ENCODE results near the gene AADACL4. TPM values are rescaled to one million over a fixed set of nuclear protein-coding genes. Genes with fewer than 3 reads are reported as not detected.

The AADACL4 gene
- total RNA-seq, 2 experiments from 2014 or later, result not detected

- DNase-seq (no peak), ATAC-seq (no peak)
- Mint-ChIP-seq H3K27ac (no peak overlapping the region), H3K4me3 (no peak overlapping the region), H3K36me3 (ENCODE audit: low read depth) (peaks cover 19% of the 10 kb centered on the region), H3K4me1 (peaks cover 54% of the 10 kb centered on the region), H3K27me3 (no peaks in the 10 kb centered on the region), H3K9me3 (ENCODE audit: low read depth) (no peaks in the 10 kb centered on the region)
- ChIA-PET POLR2A (no interaction called here), CTCF (interaction anchor here (0.5 to 6.9 kb wide), 9 partner anchors 10 to 565 kb away, joined by 3 to 68 read pairs (median 3); partner anchors contain the start of gene DHRS3)
- intact Hi-C loops (cut with DNase I, micrococcal nuclease), result loop anchor here in 1 of 2 experiments (5.0 kb wide), 1 partner anchor 90 kb away; no protein-coding TSS in a partner anchor
Measured at GRCh38 chr1:12601700-12602658, 41.9 kb upstream of the AADACL4 start.

GRCh38 chr1:12602659-12603024 lies 41.2 kb upstream of the AADACL4 start:
- Mint-ChIP-seq H3K9me3 (ENCODE audit: low read depth) (no peaks in the 10 kb centered on the region), H3K27me3 (no peaks in the 10 kb centered on the region), H3K4me1 (peaks cover 50% of the 10 kb centered on the region), H3K27ac (no peak overlapping the region), H3K4me3 (no peak overlapping the region), H3K36me3 (ENCODE audit: low read depth) (peaks cover 22% of the 10 kb centered on the region)
- intact Hi-C loops (cut with DNase I, micrococcal nuclease), result loop anchor here in 1 of 2 experiments (5.0 kb wide), 1 partner anchor 90 kb away; no protein-coding TSS in a partner anchor
- POLR2A ChIA-PET, result no interaction called here
- no peak for DNase-seq
- CTCF ChIA-PET, result interaction anchor here (6.9 kb wide), 1 partner anchor 15 kb away, joined by 68 read pairs; the partner anchor contains the start of gene DHRS3
- ATAC-seq, result no peak

GRCh38 chr1:12603224-12603623 lies 40.7 kb upstream of the AADACL4 start:
- intact Hi-C loops (cut with DNase I, micrococcal nuclease), result loop anchor here in 1 of 2 experiments (5.0 kb wide), 1 partner anchor 91 kb away; no protein-coding TSS in a partner anchor
- no peaks in the 10 kb centered on the region for H3K27me3 Mint-ChIP-seq
- CTCF ChIA-PET, result interaction anchor here (0.6 to 6.9 kb wide), 2 partner anchors 15 to 57 kb away, joined by 4 to 68 read pairs; partner anchors contain the start of gene DHRS3
- DNase-seq, result no peak
- ATAC-seq, result no peak
- H3K36me3 Mint-ChIP-seq (ENCODE audit: low read depth), result peaks cover 27% of the 10 kb centered on the region
- H3K4me1 Mint-ChIP-seq, result peaks cover 45% of the 10 kb centered on the region
- POLR2A ChIA-PET, result interaction anchor here (1.3 kb wide), 1 partner anchor 168 kb away, joined by 4 read pairs; no protein-coding TSS in a partner anchor
- no peak overlapping the region for H3K4me3 Mint-ChIP-seq
- H3K9me3 Mint-ChIP-seq (ENCODE audit: low read depth), result peaks cover 2% of the 10 kb centered on the region
- H3K27ac Mint-ChIP-seq, result no peak overlapping the region

GRCh38 chr1:12604114-12604874 lies 39.6 kb upstream of the AADACL4 start:
- peak; percentile 97 for ATAC-seq
- peak; percentile 85 for DNase-seq
- Mint-ChIP-seq H3K27ac (peak overlapping the region; percentile 74), H3K4me3 (peak overlapping the region; percentile 21), H3K9me3 (ENCODE audit: low read depth) (peaks cover 2% of the 10 kb centered on the region), H3K4me1 (peaks cover 49% of the 10 kb centered on the region), H3K27me3 (no peaks in the 10 kb centered on the region), H3K36me3 (ENCODE audit: low read depth) (peaks cover 37% of the 10 kb centered on the region)
- POLR2A ChIA-PET, result interaction anchor here (0.6 to 1.3 kb wide), 3 partner anchors 15 to 169 kb away, joined by 3 to 4 read pairs (median 4); no protein-coding TSS in a partner anchor
- intact Hi-C loops (cut with DNase I, micrococcal nuclease), result loop anchor here (1.0 to 5.0 kb wide), 7 partner anchors 15 to 308 kb away; no protein-coding TSS in a partner anchor
- CTCF ChIA-PET, result interaction anchor here (0.7 to 6.9 kb wide), 2 partner anchors 13 to 206 kb away, joined by 3 to 68 read pairs; partner anchors contain the start of gene DHRS3

- DNase-seq (no peak), ATAC-seq (no peak)
- H3K9me3 Mint-ChIP-seq (ENCODE audit: low read depth), result peaks cover 2% of the 10 kb centered on the region
- POLR2A ChIA-PET, result interaction anchor here (1.2 kb wide), 1 partner anchor 127 kb away, joined by 4 read pairs; no protein-coding TSS in a partner anchor
- CTCF ChIA-PET, result interaction anchor here (6.9 kb wide), 1 partner anchor 13 kb away, joined by 68 read pairs; the partner anchor contains the start of gene DHRS3
- intact Hi-C loops (cut with DNase I, micrococcal nuclease), result loop anchor here (1.0 to 5.0 kb wide), 7 partner anchors 14 to 309 kb away; no protein-coding TSS in a partner anchor
- no peak overlapping the region for H3K4me3 Mint-ChIP-seq
- peaks cover 52% of the 10 kb centered on the region for H3K4me1 Mint-ChIP-seq
- no peak overlapping the region for H3K27ac Mint-ChIP-seq
- no peaks in the 10 kb centered on the region for H3K27me3 Mint-ChIP-seq
- H3K36me3 Mint-ChIP-seq (ENCODE audit: low read depth), result peaks cover 39% of the 10 kb centered on the region
Measured at GRCh38 chr1:12604986-12605385, 38.9 kb upstream of the AADACL4 start.

GRCh38 chr1:12607263-12607662 lies 36.6 kb upstream of the AADACL4 start:
- Mint-ChIP-seq H3K4me3 (no peak overlapping the region), H3K9me3 (ENCODE audit: low read depth) (peaks cover 2% of the 10 kb centered on the region), H3K27ac (no peak overlapping the region), H3K27me3 (no peaks in the 10 kb centered on the region), H3K4me1 (peaks cover 46% of the 10 kb centered on the region), H3K36me3 (ENCODE audit: low read depth) (peaks cover 52% of the 10 kb centered on the region)
- CTCF ChIA-PET, result interaction anchor here (0.6 to 0.7 kb wide), 3 partner anchors 183 to 378 kb away, joined by 3 read pairs; no protein-coding TSS in a partner anchor
- ATAC-seq (no peak), DNase-seq (no peak)
- intact Hi-C loops (cut with DNase I, micrococcal nuclease), result no loop called here
- POLR2A ChIA-PET, result no interaction called here

GRCh38 chr1:12608311-12608957 lies 35.5 kb upstream of the AADACL4 start:
- H3K9me3 Mint-ChIP-seq (ENCODE audit: low read depth), result peaks cover 2% of the 10 kb centered on the region
- ATAC-seq, result no peak
- no peak for DNase-seq
- POLR2A ChIA-PET, result no interaction called here
- H3K36me3 Mint-ChIP-seq (ENCODE audit: low read depth), result peaks cover 61% of the 10 kb centered on the region
- no peak overlapping the region for H3K27ac Mint-ChIP-seq
- peaks cover 38% of the 10 kb centered on the region for H3K4me1 Mint-ChIP-seq
- no peak overlapping the region for H3K4me3 Mint-ChIP-seq
- CTCF ChIA-PET, result no interaction called here
- no peaks in the 10 kb centered on the region for H3K27me3 Mint-ChIP-seq
- intact Hi-C loops (cut with DNase I, micrococcal nuclease), result no loop called here

GRCh38 chr1:12609469-12610003 lies 34.3 kb upstream of the AADACL4 start:
- DNase-seq (no peak), ATAC-seq (no peak)
- H3K4me1 Mint-ChIP-seq, result peaks cover 33% of the 10 kb centered on the region
- POLR2A ChIA-PET, result no interaction called here
- peaks cover 56% of the 10 kb centered on the region for H3K36me3 Mint-ChIP-seq (ENCODE audit: low read depth)
- CTCF ChIA-PET, result interaction anchor here (0.6 kb wide), 1 partner anchor 401 kb away, joined by 3 read pairs; no protein-coding TSS in a partner anchor
- H3K9me3 Mint-ChIP-seq (ENCODE audit: low read depth), result peaks cover 2% of the 10 kb centered on the region
- no peak overlapping the region for H3K4me3 Mint-ChIP-seq
- H3K27me3 Mint-ChIP-seq, result no peaks in the 10 kb centered on the region
- intact Hi-C loops (cut with DNase I, micrococcal nuclease), result no loop called here
- H3K27ac Mint-ChIP-seq, result peak overlapping the region; percentile 21

- CTCF ChIA-PET, result no interaction called here
- peaks cover 2% of the 10 kb centered on the region for H3K9me3 Mint-ChIP-seq (ENCODE audit: low read depth)
- no peak overlapping the region for H3K27ac Mint-ChIP-seq
- H3K36me3 Mint-ChIP-seq (ENCODE audit: low read depth), result peaks cover 60% of the 10 kb centered on the region
- ATAC-seq (no peak), DNase-seq (no peak)
- POLR2A ChIA-PET, result no interaction called here
- no peaks in the 10 kb centered on the region for H3K27me3 Mint-ChIP-seq
- intact Hi-C loops (cut with DNase I, micrococcal nuclease), result no loop called here
- H3K4me1 Mint-ChIP-seq, result peaks cover 35% of the 10 kb centered on the region
- H3K4me3 Mint-ChIP-seq, result no peak overlapping the region
Measured at GRCh38 chr1:12610305-12610935, 33.5 kb upstream of the AADACL4 start.

- H3K36me3 Mint-ChIP-seq (ENCODE audit: low read depth), result peaks cover 61% of the 10 kb centered on the region
- intact Hi-C loops (cut with DNase I, micrococcal nuclease), result no loop called here
- CTCF ChIA-PET, result no interaction called here
Measured at GRCh38 chr1:12610941-12611340, 32.9 kb upstream of the AADACL4 start.

More at GRCh38 chr1:12610941-12611340, 32.9 kb upstream of the AADACL4 start:
- Mint-ChIP-seq H3K4me1 (peaks cover 41% of the 10 kb centered on the region), H3K27me3 (no peaks in the 10 kb centered on the region), H3K27ac (no peak overlapping the region), H3K9me3 (ENCODE audit: low read depth) (peaks cover 2% of the 10 kb centered on the region), H3K4me3 (no peak overlapping the region)
- DNase-seq, result no peak
- ATAC-seq, result no peak
- POLR2A ChIA-PET, result no interaction called here
